Stimulated activated memory B cell treated with anti-CD40 and anti-IgM and Interleukin-4, amounts not matched to agents 10 μg/mL and 1 μg/mL and 100 μg/mL, for 72 hours (primary cell): ENCODE measurements around the gene GRB2.
A peak's percentile ranks its signal among the peaks of the same experiment; 100 is the strongest.
"Not testable (repeated sequence)": the region's sequence is repeated elsewhere in the genome, so short reads cannot be mapped to it uniquely, and the experiment has no call there.

Experiments used
- ATAC-seq: fragments of 150-1000 bp; cut with Tn5 transposase; 2 replicates; pipeline ENCODE4 v1.10.0; 2021
- H3K27ac Mint-ChIP-seq: one replicate; pipeline ENCODE4 v1.8.0; 2022; ENCODE audit warnings: mild to moderate bottlenecking, mixed read lengths
- H3K27me3 Mint-ChIP-seq: one replicate; pipeline ENCODE4 v1.8.0; 2022; ENCODE audit warnings: mixed read lengths
- H3K36me3 Mint-ChIP-seq: one replicate; pipeline ENCODE4 v1.8.0; 2022; ENCODE audit warnings: mixed read lengths
- H3K4me1 Mint-ChIP-seq: one replicate; pipeline ENCODE4 v1.8.0; 2022; ENCODE audit warnings: mixed read lengths
- H3K4me3 Mint-ChIP-seq: one replicate; pipeline ENCODE4 v1.8.0; 2022; ENCODE audit warnings: mild to moderate bottlenecking, moderate library complexity, mixed read lengths
- H3K9me3 Mint-ChIP-seq: one replicate; pipeline ENCODE4 v1.8.0; 2022; ENCODE audit warnings: mixed read lengths

GRB2 gene

DNA sequence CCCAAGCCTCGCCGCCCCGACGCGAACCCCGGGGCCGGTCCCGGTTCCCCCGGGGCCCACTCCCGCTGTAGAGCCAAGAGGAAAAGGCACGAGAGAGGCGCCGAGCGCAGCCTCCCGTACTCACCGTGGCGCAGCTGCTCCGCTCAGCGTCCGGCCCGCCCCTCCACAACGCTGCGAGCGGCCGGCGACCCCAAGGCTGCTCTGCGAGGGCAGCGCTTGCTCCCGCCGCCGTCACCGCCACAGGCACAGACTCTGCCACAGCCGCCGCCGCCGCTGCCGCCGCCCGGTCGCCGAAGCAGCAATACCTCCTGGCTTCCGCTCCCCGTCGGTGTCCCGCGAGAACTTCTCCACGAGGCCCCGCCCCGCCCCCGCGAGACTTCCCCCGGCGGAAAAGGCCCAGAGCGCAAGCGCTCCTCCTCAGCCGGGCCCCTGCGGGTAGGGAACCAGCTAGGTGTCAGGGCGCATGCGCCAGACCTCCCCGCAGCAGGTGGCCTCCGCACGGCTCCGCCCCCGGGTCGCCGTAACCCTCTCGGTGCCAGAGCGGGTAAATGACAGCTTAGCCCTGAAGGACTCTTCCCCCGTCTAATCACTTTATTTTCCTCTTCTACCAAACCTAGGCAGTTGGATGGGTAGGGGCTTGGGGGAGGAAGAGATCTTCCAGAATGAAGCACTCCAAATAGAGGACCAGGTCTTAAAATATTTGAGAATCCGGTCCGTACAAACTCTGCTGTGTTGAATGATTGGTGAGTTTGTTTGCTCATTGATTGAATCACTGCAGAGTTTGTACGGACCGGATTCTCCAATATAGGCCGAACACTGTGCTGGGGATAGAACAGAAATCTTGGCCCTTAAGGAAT, at the start of gene GRB2:
Gene GRB2 (minus strand): TSS at position 314 of the 857 bp plus-strand sequence. CDS start 12,050 bp downstream, outside the sequence.
- peaks cover 13% of the 10 kb centered on the region for H3K36me3 Mint-ChIP-seq
- H3K4me1 Mint-ChIP-seq, result peaks cover 37% of the 10 kb centered on the region
- no peaks in the 10 kb centered on the region for H3K27me3 Mint-ChIP-seq
- peak within 1 kb of the TSS; percentile 83 for H3K27ac Mint-ChIP-seq
- peak; percentile 92 for ATAC-seq
- H3K9me3 Mint-ChIP-seq, result no peaks in the 10 kb centered on the region
- peak within 1 kb of the TSS; percentile 90 for H3K4me3 Mint-ChIP-seq

DNA sequence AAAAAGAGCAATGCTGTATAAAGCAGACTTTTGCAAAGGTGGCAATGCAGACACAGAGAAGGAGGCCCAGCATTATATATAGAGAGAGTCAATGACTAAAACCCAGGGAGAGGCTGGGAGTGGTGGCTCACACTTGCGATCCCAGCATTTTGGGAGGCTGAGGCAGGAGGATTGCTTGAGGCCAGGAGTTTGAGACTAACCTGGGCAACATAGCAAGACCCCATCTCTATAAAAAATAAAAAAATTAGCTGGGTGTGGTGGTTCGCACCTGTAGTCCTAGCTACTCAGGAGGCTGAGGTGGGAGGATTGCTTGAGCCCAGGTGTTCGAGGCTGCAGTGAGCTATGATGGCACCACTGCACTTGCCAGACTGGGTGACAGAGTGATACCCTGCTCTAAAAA, 49.2 kb upstream of the GRB2 start:
- H3K27me3 Mint-ChIP-seq, H3K4me3 Mint-ChIP-seq, H3K36me3 Mint-ChIP-seq, H3K9me3 Mint-ChIP-seq, ATAC-seq, H3K27ac Mint-ChIP-seq: not testable (repeated sequence)
- peaks cover 36% of the 10 kb centered on the region for H3K4me1 Mint-ChIP-seq

DNA sequence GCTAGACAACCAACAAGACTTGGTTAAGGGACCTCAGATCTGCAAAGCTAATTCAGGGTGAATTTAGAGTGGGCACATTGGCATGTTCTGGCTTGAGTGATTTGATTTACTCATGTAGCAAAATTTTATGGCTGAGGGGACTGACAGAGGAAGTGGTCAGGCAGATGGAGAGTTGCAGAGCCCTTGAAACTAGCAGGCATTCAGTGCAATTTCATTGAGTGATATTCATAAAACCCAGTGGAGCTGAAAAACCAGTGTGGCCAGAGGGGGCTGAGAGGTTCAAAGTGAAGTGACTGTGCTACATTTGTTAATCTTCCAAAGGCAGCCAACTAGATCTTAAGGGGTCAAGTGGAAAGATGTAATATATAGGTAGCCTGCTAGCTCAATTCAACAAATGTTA, 48.7 kb upstream of the GRB2 start:
- H3K36me3 Mint-ChIP-seq, result no peaks in the 10 kb centered on the region
- no peak for ATAC-seq

DNA sequence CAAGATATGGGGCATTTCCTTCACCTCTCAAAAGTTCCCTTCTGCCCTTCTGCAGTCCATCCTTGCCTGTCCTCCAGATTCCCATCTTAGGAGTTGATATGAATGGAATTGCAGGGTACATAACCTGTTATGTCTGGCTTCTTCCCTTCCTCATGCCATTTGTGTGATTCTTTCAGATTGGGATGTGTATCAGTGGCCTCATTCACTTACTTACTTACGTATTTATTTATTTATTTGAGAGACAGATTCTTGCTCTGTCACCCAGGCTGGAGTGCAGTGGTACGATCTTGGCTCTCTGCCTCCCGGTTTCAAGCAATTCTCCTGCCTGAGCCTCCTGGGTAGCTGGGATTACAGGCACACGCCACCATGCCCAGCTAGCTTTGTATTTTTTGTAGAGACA, 44.8 kb upstream of the GRB2 start:
- no peak overlapping the region for H3K4me3 Mint-ChIP-seq
- no peaks in the 10 kb centered on the region for H3K27me3 Mint-ChIP-seq
- no peaks in the 10 kb centered on the region for H3K9me3 Mint-ChIP-seq
- no peaks in the 10 kb centered on the region for H3K36me3 Mint-ChIP-seq
- no peak overlapping the region for H3K27ac Mint-ChIP-seq
- peaks cover 11% of the 10 kb centered on the region for H3K4me1 Mint-ChIP-seq
- ATAC-seq, result no peak

More for the DNA sequence above, 48.7 kb upstream of the GRB2 start:
- Mint-ChIP-seq H3K27me3 (no peaks in the 10 kb centered on the region), H3K9me3 (no peaks in the 10 kb centered on the region), H3K27ac (no peak overlapping the region), H3K4me1 (peaks cover 31% of the 10 kb centered on the region), H3K4me3 (no peak overlapping the region)

DNA sequence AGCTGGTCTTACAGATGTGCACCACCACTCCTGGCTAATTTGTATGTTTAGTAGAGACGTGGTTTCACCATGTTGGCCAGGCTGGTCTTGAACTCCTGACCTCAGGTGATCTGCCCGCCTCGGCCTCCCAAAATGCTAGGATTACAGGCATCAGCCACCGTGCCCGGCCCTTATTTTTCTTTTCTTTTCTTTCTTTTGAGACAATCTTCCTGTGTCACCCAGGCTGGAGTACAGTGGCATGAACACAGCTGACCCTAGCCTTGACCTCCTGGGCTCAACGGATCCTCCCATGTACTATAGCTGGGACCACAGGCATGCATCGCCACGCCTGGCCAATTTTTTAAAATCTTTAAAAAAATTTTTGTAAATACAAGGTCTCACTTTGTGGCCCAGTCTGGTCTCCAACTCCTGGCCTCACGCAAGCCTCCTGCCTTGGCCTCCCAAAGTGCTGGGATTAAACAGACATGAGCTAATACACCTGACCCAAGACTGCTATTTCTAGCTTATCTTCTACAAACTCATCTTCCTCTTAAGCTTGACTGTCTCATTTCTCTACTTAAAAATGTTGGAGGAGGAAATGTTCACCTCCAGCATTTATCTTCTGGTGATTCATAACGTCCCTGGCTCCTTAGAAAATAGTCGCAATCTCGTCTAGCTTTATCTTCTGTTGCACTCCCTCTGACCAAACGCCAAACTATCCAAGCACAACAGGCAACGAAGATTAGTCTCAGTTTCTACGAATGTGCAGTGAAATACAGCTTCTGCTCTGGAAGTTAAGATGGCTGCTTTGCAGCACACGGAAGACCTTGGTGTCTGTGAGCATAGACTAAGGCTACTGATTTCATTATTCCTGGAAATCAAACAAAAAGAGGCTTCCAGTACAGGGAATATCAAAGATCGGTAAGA, 42.7 kb upstream of the GRB2 start:
- no peak overlapping the region for H3K27ac Mint-ChIP-seq
- ATAC-seq, result no peak
- no peaks in the 10 kb centered on the region for H3K36me3 Mint-ChIP-seq
- H3K9me3 Mint-ChIP-seq, result no peaks in the 10 kb centered on the region
- H3K27me3 Mint-ChIP-seq, result no peaks in the 10 kb centered on the region
- no peak overlapping the region for H3K4me3 Mint-ChIP-seq
- no peaks in the 10 kb centered on the region for H3K4me1 Mint-ChIP-seq

DNA sequence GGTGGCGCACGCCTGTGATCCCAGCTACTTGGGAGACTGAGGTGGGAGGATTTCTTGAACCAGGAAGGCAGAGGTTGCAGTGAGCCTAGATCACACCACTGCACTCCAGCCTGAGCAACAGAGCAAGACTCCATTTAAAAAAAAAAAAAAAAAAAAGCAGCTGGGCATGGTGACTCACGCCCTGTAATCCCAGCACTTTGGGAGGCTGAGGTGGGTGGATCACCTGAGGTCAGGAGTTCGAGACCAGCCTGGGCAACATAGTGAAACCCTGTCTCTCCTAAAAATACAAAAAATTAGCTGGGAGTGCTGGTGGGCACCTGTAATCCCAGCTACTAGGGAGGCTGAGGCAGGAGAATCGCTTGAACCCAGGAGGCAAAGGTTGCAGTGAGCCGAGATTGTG, 40.4 kb upstream of the GRB2 start:
- H3K4me1 Mint-ChIP-seq, H3K27me3 Mint-ChIP-seq, H3K9me3 Mint-ChIP-seq: not testable (repeated sequence)

DNA sequence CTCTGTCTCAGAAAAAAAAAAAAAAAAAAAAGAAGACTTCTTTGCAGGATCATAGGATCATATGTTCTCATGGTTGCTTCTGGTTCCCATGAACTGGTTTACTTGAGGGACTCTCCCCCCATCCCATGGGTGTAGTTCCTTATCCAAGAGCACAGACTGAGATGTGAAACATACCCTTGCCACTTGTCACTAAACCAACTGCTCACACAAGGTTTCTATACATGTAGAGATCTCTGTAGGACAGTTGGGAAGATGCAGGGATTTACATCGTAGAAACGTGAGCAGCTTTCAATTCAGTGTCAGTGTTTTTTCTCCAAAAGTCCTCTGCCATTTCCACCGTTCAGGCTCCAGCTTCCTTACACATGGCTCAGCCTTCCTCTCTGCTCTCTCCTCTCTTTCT, 39.8 kb upstream of the GRB2 start:
- Mint-ChIP-seq H3K4me3 (no peak overlapping the region), H3K27me3 (no peaks in the 10 kb centered on the region), H3K36me3 (no peaks in the 10 kb centered on the region), H3K27ac (no peak overlapping the region), H3K9me3 (no peaks in the 10 kb centered on the region), H3K4me1 (no peaks in the 10 kb centered on the region)
- no peak for ATAC-seq

More for the DNA sequence above, 40.4 kb upstream of the GRB2 start:
- not testable (repeated sequence) for ATAC-seq, H3K4me3 Mint-ChIP-seq, H3K36me3 Mint-ChIP-seq, H3K27ac Mint-ChIP-seq

DNA sequence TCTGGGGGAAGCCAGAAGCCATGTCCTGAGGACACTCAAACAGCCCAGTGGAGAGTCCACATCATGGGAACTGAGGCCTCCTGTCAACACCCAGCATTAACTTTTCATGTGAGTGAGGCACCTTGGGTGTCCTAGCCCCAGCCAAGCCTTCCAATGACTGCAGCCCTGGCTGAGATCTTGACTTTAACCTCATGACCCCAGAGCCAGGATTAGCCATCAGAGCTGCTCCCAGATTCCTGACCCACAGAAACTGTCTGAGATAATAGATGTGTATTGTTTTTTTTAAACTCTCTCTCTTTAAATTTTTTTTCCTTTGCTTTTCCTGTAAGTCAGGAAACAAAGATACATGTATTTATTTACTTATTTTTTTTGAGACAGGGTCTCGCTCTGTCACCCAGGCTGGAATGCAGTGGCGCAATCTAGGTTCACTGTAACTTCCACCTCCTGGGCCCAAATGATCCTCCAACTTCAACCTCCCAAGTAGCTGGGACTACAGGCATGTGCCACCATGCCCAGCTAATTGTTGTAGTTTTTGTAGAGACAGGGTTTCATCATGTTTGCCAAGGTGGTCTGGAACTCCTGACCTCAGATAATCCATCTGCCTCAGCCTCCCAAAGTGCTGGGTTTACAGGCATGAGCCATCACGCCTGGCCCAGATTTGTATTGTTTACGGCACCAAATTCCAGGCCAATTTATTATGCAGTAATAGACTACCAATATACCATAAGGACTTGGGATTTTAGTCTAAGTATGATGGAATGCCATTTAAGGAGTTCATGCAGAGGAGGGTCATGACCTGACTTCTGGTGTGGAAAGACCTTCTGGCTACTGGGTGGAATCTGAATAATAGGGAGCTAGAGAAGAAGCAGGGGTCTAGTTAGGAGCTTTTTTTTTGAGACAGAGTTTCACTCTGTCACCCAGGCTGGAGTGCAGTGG, 37.0 kb upstream of the GRB2 start:
- Mint-ChIP-seq H3K27ac (no peak overlapping the region), H3K4me1 (no peaks in the 10 kb centered on the region), H3K9me3 (no peaks in the 10 kb centered on the region), H3K27me3 (no peaks in the 10 kb centered on the region), H3K4me3 (no peak overlapping the region), H3K36me3 (no peaks in the 10 kb centered on the region)
- no peak for ATAC-seq

DNA sequence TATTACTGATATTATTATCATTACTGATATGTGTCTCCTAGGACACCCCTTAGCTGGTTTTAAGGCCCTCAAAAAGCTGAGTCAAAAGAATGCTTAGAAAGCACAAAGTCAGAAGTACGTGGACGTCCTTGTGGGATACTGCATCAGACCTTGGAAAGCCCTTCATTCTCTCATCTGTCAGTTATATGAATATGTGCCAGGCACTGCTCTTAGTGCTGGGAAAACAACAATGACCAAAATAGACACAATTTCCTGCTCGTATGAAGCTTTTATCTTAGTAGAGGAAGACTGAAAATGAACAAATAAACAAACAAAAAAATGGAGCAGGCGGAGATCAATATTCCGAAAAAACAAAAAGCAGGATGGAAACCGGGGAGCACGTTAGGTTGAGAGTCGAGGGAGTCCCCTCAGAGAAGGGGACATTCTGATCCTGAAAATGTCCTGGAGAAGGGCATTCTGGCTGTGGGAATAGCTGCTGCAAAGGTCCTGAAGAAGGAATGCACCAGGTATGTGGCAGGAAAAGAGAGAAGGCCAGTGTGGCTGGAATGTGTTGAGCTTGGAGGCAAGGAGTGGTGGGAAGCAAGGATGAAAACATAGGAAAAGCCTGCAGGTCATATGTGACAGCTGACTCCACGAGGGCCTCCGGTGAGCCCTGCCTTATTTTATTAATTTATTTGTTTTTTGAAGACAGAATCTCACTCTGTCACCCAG, 35.4 kb upstream of the GRB2 start:
- H3K4me3 Mint-ChIP-seq, result no peak overlapping the region
- peaks cover 6% of the 10 kb centered on the region for H3K27me3 Mint-ChIP-seq
- H3K27ac Mint-ChIP-seq, result no peak overlapping the region
- ATAC-seq, result no peak
- no peaks in the 10 kb centered on the region for H3K36me3 Mint-ChIP-seq
- H3K9me3 Mint-ChIP-seq, result no peaks in the 10 kb centered on the region
- H3K4me1 Mint-ChIP-seq, result no peaks in the 10 kb centered on the region

DNA sequence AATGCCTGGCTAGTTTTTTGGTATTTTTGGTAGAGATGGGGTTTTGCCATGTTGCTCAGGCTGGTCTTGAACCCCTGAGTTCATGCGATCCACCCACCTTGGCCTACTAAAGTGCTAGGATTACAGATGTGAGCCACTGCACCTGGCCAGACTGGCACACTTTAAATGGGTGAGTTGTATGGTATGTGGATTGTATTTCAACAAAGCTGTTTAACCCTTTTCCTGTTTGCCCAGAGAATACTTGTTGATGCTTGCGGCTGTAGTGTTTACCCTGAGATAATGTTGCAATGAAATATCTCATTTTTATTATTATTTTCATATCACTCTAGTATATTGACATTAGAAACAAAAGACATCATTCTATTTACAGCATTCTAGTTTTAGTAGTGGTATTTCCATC, 33.8 kb upstream of the GRB2 start:
- no peak for ATAC-seq
- H3K4me1 Mint-ChIP-seq, result no peaks in the 10 kb centered on the region
- H3K36me3 Mint-ChIP-seq, result no peaks in the 10 kb centered on the region
- no peak overlapping the region for H3K27ac Mint-ChIP-seq
- no peak overlapping the region for H3K4me3 Mint-ChIP-seq
- H3K9me3 Mint-ChIP-seq, result no peaks in the 10 kb centered on the region
- peaks cover 9% of the 10 kb centered on the region for H3K27me3 Mint-ChIP-seq

DNA sequence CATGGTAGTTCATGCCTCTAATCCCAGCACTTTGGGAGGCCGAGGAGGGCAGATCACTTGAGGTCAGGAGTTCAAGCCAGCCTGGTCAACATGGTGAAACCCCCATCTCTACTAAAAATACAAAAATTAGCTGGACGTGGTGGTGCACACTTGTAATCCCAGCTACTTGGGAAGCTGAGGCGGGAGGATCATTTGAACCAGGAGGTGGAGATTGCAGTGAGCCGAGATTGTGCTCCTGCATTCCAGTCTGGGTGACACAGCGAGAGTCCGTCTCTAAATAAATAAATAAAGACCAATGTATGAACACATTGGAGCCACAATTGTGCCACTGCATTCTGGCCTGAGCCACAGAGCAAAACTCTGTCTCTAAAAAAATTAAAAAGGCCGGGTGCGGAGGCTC, 31.9 kb upstream of the GRB2 start:
- H3K27ac Mint-ChIP-seq, ATAC-seq, H3K4me1 Mint-ChIP-seq, H3K9me3 Mint-ChIP-seq, H3K4me3 Mint-ChIP-seq, H3K36me3 Mint-ChIP-seq: not testable (repeated sequence)
- H3K27me3 Mint-ChIP-seq, result peaks cover 21% of the 10 kb centered on the region

DNA sequence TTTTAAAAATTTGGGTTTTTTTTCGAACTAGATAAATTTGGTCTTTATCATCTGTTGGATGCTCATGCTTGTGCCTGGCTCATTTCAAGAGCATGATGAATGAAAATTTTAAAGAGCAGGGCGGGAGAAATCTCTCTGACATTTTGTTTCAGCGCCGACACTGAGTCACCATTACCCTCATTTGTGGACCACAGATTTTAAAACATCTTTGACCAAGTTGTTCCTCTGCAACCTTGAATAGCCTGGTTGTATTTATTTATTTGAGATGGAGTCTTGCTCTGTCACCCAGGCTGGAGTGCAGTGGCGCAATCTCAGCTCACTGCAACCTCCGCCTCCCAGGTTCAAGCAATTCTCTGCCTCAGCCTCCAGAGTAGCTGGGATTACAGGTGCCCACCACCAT, 29.0 kb upstream of the GRB2 start:
- H3K27me3 Mint-ChIP-seq, result peaks cover 34% of the 10 kb centered on the region
- ATAC-seq, H3K4me1 Mint-ChIP-seq, H3K9me3 Mint-ChIP-seq, H3K27ac Mint-ChIP-seq, H3K36me3 Mint-ChIP-seq, H3K4me3 Mint-ChIP-seq: not testable (repeated sequence)

DNA sequence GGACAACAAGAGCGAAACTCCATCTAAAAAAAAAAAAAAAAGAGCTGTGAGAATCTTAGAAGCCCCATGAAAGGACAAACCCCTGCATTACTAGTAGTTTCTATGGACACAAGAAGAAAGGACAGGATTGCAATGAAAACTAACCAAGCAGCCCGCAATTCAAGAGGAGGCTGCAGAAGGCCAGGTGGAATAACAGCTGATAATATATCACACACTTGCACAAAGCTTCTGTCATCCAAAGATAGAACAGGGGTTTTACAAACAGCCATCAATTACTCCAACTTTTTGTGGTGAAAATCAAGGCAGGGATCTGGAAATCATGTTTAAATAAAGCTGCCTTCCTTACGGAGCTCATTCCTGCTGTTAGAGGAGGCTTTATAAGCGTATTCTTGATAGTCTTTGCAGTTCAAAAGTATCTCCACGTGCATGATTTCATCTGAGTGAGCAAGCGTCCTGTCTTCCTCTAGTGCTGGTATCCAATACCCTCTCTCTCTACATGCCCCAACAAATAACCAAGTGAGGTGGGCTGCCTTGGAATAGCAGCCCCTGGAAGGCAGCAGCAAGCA, 27.8 kb upstream of the GRB2 start:
- H3K27me3 Mint-ChIP-seq, result peaks cover 34% of the 10 kb centered on the region
- H3K9me3 Mint-ChIP-seq, result no peaks in the 10 kb centered on the region
- H3K4me3 Mint-ChIP-seq, result no peak overlapping the region
- no peaks in the 10 kb centered on the region for H3K4me1 Mint-ChIP-seq
- H3K36me3 Mint-ChIP-seq, result no peaks in the 10 kb centered on the region
- no peak overlapping the region for H3K27ac Mint-ChIP-seq
- ATAC-seq, result no peak
